Activated CD4-positive, alpha-beta T cell treated with anti-CD3 and anti-CD28 coated beads, Interleukin-2, amount 50 U/mL, for 16 hours (primary cell): Measurements from ENCODE around the gene PARP6.

Source experiments
- DNase-seq: peaks from one replicate; pipeline ENCODE4 v3.0.0-alpha.2; 2020

The PARP6 gene

DNA sequence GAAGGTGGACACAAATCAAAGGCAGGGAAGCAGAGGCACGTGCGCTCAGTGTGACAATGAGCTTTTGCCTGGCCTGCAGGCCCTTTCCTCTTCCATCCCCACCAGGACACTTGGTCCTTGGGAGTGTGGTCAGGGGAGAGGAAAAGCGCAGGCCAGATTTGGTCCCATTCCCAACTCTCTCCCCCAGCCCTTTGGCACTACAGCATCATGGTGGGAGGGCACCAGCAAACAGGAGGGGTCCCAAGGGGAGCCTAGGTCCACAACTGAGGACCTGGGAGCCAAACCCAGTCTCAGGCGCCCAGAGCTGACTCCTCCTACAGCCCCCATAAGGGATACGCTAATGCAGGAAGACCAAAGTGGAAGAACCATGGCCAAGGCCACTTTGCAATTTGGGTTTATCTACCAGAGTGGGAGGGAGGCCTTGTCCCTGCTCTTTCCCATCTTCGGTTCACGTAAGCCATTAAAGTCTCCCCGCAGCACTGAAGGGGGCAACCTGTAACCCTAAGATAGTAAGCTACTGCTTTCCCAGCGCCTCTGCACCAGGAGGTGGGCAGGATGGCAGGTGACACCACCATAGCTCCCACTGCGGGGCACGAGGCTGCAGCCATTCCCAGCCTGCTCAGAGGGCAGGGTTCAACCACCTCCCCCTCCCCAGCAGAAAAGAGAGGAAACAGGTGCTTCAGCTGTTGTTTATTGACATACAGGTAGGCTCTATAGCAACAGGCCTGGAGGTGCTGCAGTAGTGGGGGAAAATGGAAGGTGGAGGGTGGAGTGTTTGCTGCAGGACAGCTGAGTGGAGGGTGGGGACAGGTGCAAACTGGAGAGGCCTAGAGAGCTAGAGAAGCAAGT lies 73.8 kb downstream of the PARP6 start:
- no peak for DNase-seq

DNA sequence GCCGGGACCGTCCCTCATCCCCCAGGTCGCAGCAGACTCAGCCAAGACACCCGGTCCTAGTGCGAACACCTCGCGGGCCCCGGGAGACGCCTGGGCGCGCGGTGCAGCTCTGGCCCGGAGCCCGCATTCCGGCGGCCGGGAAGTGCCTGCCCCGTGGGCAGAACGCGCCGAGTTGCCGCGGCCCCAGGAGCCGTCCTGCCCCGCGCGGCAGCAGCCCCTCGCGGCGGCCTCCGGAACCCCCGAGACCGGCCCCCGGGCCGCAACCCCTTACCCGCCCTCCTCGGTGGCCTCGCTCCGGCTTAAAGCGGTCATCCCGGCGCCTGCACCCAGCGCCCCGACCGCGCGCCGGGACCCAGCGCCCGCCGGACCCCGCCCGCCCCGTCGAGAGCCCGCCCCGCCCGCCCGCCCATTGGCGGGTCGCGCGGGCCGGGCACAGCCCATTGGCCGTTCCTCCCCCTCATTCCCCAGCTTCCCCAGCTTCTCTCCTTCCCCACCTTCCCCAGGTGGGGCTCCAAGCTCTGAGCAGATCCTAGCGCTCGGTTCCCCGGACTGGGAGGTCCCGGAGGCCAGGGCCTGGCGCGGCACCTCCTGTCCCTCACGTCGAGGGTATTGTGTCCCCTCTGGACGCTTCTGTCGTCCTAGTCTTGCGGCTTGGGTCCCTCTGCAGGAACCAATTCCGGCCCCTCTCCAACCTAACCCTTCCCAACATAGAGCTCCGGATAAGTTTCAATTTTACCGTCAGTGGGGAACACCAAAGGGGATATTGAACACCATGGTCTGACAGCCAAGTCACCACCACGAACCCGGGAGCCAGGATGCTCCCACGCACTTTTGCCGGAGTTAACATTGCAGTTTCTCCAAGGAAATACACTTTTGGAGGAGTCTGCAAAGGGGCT lies 74.6 kb downstream of the PARP6 start, which contains the start of gene GRAMD2A:
TSS of gene GRAMD2A (minus strand) at position 328 of the 896 bp plus-strand sequence.
- DNase-seq: peak; percentile 43

DNA sequence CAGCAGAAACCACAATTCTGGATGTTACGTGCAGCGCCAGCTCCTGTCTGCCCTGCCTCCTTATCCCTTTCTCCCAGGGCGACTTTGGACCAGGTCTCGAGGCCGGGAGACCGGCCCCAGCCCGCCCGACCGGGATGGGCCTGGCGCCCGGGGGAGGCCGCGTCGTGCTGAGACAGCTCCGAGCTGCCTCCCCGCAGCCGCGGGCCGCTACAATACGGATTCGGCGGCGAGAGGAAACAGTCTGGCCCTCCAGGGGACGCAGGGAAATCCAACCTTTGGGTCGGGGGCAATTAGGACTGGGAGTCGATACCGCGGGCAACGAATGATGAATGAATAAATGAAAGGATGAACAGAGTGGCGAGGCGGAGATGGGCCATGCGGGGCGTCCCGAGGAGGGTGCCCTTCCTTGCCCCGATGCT lies 75.3 kb downstream of the PARP6 start:
- no peak for DNase-seq

- DNase-seq: no peak
Measured at GRCh38 chr15:72196409-72197040, 75.8 kb downstream of the PARP6 start.

- no peak for DNase-seq
Measured at GRCh38 chr15:72195101-72195511, 77.2 kb downstream of the PARP6 start.

GRCh38 chr15:72193836-72194396 lies 78.4 kb downstream of the PARP6 start:
- DNase-seq: no peak

- DNase-seq: no peak
Measured at GRCh38 chr15:72192416-72192815, 79.9 kb downstream of the PARP6 start.
